DOHH2 (cell line): ENCODE results near the gene ECEL1.

Source experiments
- H3F3A ChIP-seq: fragments of 200-600 bp; sonication (generic), shearing (Covaris generic); 2 replicates; pipeline ENCODE4 v1.6.0; 2016; ENCODE audit warnings: antibody characterized with exemption, mild to moderate bottlenecking; ENCODE audit not compliant: control insufficient read depth, insufficient read depth
- H3K27ac ChIP-seq: fragments of 200-600 bp; sonication (generic); 2 replicates; pipeline ENCODE4 v1.5.1; 2014; ENCODE audit warnings: low read depth, mild to moderate bottlenecking, low read length, moderate library complexity
- H3K27me3 ChIP-seq: fragments of 200-600 bp; sonication (generic); 2 replicates; pipeline ENCODE4 v1.6.1; 2014; ENCODE audit warnings: mild to moderate bottlenecking, low read length, mixed read lengths; ENCODE audit not compliant: control insufficient read depth
- H3K36me3 ChIP-seq: fragments of 200-600 bp; sonication (generic); 2 replicates; pipeline ENCODE4 v1.6.1; 2014; ENCODE audit warnings: mild to moderate bottlenecking, low read length, moderate library complexity, mixed read lengths; ENCODE audit not compliant: control insufficient read depth
- H3K4me1 ChIP-seq: fragments of 200-600 bp; sonication (generic); 2 replicates; pipeline ENCODE4 v1.6.1; 2014; ENCODE audit warnings: mild to moderate bottlenecking, low read length, mixed read lengths; ENCODE audit not compliant: control insufficient read depth
- H3K4me2 ChIP-seq: fragments of 200-600 bp; sonication (generic); 2 replicates; pipeline ENCODE4 v1.6.0; 2014; ENCODE audit warnings: mild to moderate bottlenecking, low read length, moderate library complexity
- H3K4me3 ChIP-seq: fragments of 200-600 bp; sonication (generic); 2 replicates; pipeline ENCODE4 v1.5.1; 2014; ENCODE audit warnings: mild to moderate bottlenecking, low read length, mixed read lengths
- H3K79me2 ChIP-seq: fragments of 200-600 bp; sonication (generic); 2 replicates; pipeline ENCODE4 v1.6.1; 2014; ENCODE audit warnings: mild to moderate bottlenecking, low read length, mixed read lengths; ENCODE audit not compliant: control insufficient read depth
- H3K9me2 ChIP-seq: fragments of 200-600 bp; sonication (generic); replicated peaks from 2 replicates; pipeline ENCODE4 v1.6.1; 2014; ENCODE audit warnings: mild to moderate bottlenecking, low read length, mixed read lengths; ENCODE audit not compliant: control insufficient read depth
- H3K9me3 ChIP-seq: fragments of 200-600 bp; sonication (generic); 2 replicates; pipeline ENCODE4 v1.6.1; 2014; ENCODE audit warnings: antibody characterized with exemption, low read length, mixed read lengths; ENCODE audit not compliant: control insufficient read depth, insufficient read depth
- H4K20me1 ChIP-seq: fragments of 200-600 bp; sonication (generic); 2 replicates; pipeline ENCODE4 v1.6.0; 2014; ENCODE audit warnings: low read depth, mild to moderate bottlenecking, antibody characterized with exemption, low read length, moderate library complexity; ENCODE audit not compliant: control insufficient read depth, insufficient read depth
- EZH2phosphoT487 ChIP-seq: fragments of 200-600 bp; sonication (generic); IDR thresholded peaks from 2 replicates; pipeline ENCODE4 v1.6.1; 2017; ENCODE audit warnings: borderline replicate concordance, mild to moderate bottlenecking, antibody characterized with exemption, low read length, moderate library complexity, mixed read lengths
- TF ChIP-seq, protein P1 (sequence below): fragments of 200-600 bp; sonication (generic); IDR thresholded peaks from one replicate; pipeline ENCODE4 v1.5.1; 2014; ENCODE audit warnings: antibody characterized with exemption, mild to moderate bottlenecking, low read depth, low read length; ENCODE audit not compliant: poor library complexity, severe bottlenecking

ECEL1 gene

GRCh38 chr2:232521098-232521497, 33.5 kb upstream of the ECEL1 start:
- Histone ChIP-seq H3K36me3 (no peaks in the 10 kb centered on the region), H3K4me2 (no peak overlapping the region), H3K9me2 (no peaks in the 10 kb centered on the region), H4K20me1 (no peaks in the 10 kb centered on the region), H3K27ac (no peak overlapping the region), H3K27me3 (peaks cover 24% of the 10 kb centered on the region), H3K4me3 (no peak overlapping the region), H3K9me3 (no peaks in the 10 kb centered on the region), H3K79me2 (no peaks in the 10 kb centered on the region), H3K4me1 (peaks cover 33% of the 10 kb centered on the region), H3F3A (no peaks in the 10 kb centered on the region)
- TF ChIP-seq EZH2phosphoT487: no peak
- TF ChIP-seq, protein P1, sequence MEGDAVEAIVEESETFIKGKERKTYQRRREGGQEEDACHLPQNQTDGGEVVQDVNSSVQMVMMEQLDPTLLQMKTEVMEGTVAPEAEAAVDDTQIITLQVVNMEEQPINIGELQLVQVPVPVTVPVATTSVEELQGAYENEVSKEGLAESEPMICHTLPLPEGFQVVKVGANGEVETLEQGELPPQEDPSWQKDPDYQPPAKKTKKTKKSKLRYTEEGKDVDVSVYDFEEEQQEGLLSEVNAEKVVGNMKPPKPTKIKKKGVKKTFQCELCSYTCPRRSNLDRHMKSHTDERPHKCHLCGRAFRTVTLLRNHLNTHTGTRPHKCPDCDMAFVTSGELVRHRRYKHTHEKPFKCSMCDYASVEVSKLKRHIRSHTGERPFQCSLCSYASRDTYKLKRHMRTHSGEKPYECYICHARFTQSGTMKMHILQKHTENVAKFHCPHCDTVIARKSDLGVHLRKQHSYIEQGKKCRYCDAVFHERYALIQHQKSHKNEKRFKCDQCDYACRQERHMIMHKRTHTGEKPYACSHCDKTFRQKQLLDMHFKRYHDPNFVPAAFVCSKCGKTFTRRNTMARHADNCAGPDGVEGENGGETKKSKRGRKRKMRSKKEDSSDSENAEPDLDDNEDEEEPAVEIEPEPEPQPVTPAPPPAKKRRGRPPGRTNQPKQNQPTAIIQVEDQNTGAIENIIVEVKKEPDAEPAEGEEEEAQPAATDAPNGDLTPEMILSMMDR: no peak

DNA sequence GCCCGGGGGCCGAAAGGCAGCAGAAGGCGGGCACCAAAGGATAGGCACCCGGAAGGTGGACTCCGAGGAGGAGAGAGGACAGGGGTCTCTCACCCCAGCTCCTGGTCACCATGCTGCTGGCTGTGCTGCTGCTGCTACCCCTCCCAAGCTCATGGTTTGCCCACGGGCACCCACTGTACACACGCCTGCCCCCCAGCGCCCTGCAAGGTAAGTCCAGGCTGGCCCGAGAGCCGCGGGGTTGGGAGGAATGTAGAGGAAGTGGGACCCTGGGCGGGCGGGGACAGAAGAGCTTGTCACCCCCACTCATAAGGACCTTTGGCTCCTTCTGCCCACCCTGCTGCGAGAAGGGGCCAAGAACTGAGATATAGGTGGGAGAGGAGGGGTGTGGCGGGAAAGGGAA, 32.9 kb upstream of the ECEL1 start:
- Histone ChIP-seq H3K9me2 (no peaks in the 10 kb centered on the region), H3K79me2 (no peaks in the 10 kb centered on the region), H3K36me3 (no peaks in the 10 kb centered on the region), H3F3A (no peaks in the 10 kb centered on the region), H3K4me3 (no peak overlapping the region), H3K4me1 (peaks cover 33% of the 10 kb centered on the region), H4K20me1 (no peaks in the 10 kb centered on the region), H3K27me3 (peaks cover 24% of the 10 kb centered on the region), H3K9me3 (no peaks in the 10 kb centered on the region), H3K27ac (no peak overlapping the region), H3K4me2 (no peak overlapping the region)
- no peak for TF ChIP-seq EZH2phosphoT487
- TF ChIP-seq, protein P1: no peak

GRCh38 chr2:232519581-232520438, 32.2 kb upstream of the ECEL1 start, which contains the start of gene PRSS56:
PRSS56 (plus strand) TSS chr2:232520388; CDS start chr2:232520599, 211 bp downstream.
- H3K79me2 ChIP-seq: no peaks in the 10 kb centered on the region
- no peak within 1 kb of the TSS for H3K4me3 ChIP-seq
- TF ChIP-seq, protein P1: no peak
- TF ChIP-seq EZH2phosphoT487: no peak
- peaks cover 24% of the 10 kb centered on the region for H3K27me3 ChIP-seq
- H3F3A ChIP-seq: no peaks in the 10 kb centered on the region
- no peaks in the 10 kb centered on the region for H3K9me2 ChIP-seq
- H3K27ac ChIP-seq: no peak within 1 kb of the TSS
- no peaks in the 10 kb centered on the region for H4K20me1 ChIP-seq
- peaks cover 33% of the 10 kb centered on the region for H3K4me1 ChIP-seq
- no peaks in the 10 kb centered on the region for H3K9me3 ChIP-seq
- no peaks in the 10 kb centered on the region for H3K36me3 ChIP-seq
- no peak within 1 kb of the TSS for H3K4me2 ChIP-seq
